Measurements from ENCODE around the gene CHCT1.

CHCT1 gene

DNA sequence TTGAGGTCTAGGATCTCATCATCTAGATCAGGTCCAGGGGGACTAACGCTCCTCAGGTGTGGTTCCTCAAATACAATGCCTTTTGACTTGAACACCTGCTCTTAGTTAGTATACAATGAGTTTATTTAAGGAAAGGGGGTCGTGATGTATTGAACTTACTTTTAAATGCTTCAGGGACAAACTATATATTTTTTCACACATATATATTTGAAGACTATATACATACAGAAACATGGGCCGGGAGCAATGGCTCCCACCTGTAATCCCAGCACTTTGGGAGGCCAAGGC lies 18.8 kb upstream of the CHCT1 start:
- TF ChIP-seq EZH2phosphoT487 (IDR thresholded peaks at IDR 0.05; ENCODE audit: low read depth): no peak
- TF ChIP-seq, protein P1, sequence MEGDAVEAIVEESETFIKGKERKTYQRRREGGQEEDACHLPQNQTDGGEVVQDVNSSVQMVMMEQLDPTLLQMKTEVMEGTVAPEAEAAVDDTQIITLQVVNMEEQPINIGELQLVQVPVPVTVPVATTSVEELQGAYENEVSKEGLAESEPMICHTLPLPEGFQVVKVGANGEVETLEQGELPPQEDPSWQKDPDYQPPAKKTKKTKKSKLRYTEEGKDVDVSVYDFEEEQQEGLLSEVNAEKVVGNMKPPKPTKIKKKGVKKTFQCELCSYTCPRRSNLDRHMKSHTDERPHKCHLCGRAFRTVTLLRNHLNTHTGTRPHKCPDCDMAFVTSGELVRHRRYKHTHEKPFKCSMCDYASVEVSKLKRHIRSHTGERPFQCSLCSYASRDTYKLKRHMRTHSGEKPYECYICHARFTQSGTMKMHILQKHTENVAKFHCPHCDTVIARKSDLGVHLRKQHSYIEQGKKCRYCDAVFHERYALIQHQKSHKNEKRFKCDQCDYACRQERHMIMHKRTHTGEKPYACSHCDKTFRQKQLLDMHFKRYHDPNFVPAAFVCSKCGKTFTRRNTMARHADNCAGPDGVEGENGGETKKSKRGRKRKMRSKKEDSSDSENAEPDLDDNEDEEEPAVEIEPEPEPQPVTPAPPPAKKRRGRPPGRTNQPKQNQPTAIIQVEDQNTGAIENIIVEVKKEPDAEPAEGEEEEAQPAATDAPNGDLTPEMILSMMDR (IDR thresholded peaks at IDR 0.05; ENCODE audit: low read depth, low read length): no peak
- Histone ChIP-seq H3K27ac (ENCODE audit: low read length) (no peak overlapping the region), H3K36me3 (replicated peaks; ENCODE audit: low read depth, low read length) (no peaks in the 10 kb centered on the region), H4K20me1 (ENCODE audit: insufficient read depth, low read length) (no peaks in the 10 kb centered on the region), H3K4me2 (ENCODE audit: low read length) (no peak overlapping the region), H3K27me3 (ENCODE audit: low read depth, low read length) (no peaks in the 10 kb centered on the region), H3K9ac (ENCODE audit: low read length) (no peak overlapping the region), H3K79me2 (ENCODE audit: low read length) (no peaks in the 10 kb centered on the region), H2AFZ (ENCODE audit: low read depth, low read length) (no peak overlapping the region), H3K4me1 (ENCODE audit: low read length) (peaks cover 3% of the 10 kb centered on the region), H3K4me3 (ENCODE audit: low read length) (no peak overlapping the region), H3K9me3 (ENCODE audit: insufficient read depth, low read length) (no peaks in the 10 kb centered on the region)

- Histone ChIP-seq H3K36me3 (replicated peaks; ENCODE audit: low read depth, low read length) (no peaks in the 10 kb centered on the region), H3K79me2 (ENCODE audit: low read length) (no peaks in the 10 kb centered on the region), H3K4me2 (ENCODE audit: low read length) (no peak overlapping the region), H3K4me1 (ENCODE audit: low read length) (no peaks in the 10 kb centered on the region), H3K27me3 (ENCODE audit: low read depth, low read length) (no peaks in the 10 kb centered on the region), H3K9ac (ENCODE audit: low read length) (no peak overlapping the region), H4K20me1 (ENCODE audit: insufficient read depth, low read length) (no peaks in the 10 kb centered on the region), H3K4me3 (ENCODE audit: low read length) (no peak overlapping the region), H2AFZ (ENCODE audit: low read depth, low read length) (no peak overlapping the region), H3K9me3 (ENCODE audit: insufficient read depth, low read length) (no peaks in the 10 kb centered on the region), H3K27ac (ENCODE audit: low read length) (no peak overlapping the region)
- TF ChIP-seq EZH2phosphoT487 (IDR thresholded peaks at IDR 0.05; ENCODE audit: low read depth): no peak
- TF ChIP-seq, protein P1 (IDR thresholded peaks at IDR 0.05; ENCODE audit: low read depth, low read length): no peak
Measured at GRCh38 chr17:60403962-60404361, 18.3 kb upstream of the CHCT1 start.

DNA sequence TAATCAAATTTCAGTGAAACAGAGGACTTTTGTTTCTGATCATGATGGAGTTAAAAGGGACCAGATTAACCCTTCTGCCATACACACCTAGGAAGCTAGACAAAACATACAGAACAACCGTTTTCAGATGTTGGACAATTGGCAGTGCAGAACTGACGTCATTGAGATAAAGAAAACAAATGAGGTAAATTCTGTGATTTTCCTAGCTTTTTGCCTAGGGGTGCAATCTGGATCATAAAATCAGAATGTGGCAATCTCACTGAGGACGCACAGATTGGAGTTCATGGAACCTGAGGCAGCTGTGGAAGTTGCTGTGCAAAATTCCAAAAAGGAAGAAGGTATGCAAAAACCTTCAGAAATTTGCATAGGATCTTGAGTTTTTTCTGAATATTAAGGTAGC lies 15.4 kb upstream of the CHCT1 start:
- no peaks in the 10 kb centered on the region for H4K20me1 ChIP-seq (ENCODE audit: insufficient read depth, low read length)
- TF ChIP-seq EZH2phosphoT487 (IDR thresholded peaks at IDR 0.05; ENCODE audit: low read depth): no peak
- TF ChIP-seq, protein P1 (IDR thresholded peaks at IDR 0.05; ENCODE audit: low read depth, low read length): no peak
- H3K36me3 ChIP-seq (replicated peaks; ENCODE audit: low read depth, low read length): no peaks in the 10 kb centered on the region
- H3K4me3 ChIP-seq (ENCODE audit: low read length): no peak overlapping the region
- H3K4me1 ChIP-seq (ENCODE audit: low read length): no peaks in the 10 kb centered on the region
- no peaks in the 10 kb centered on the region for H3K9me3 ChIP-seq (ENCODE audit: insufficient read depth, low read length)
- H3K27me3 ChIP-seq (ENCODE audit: low read depth, low read length): no peaks in the 10 kb centered on the region
- H2AFZ ChIP-seq (ENCODE audit: low read depth, low read length): no peak overlapping the region
- H3K27ac ChIP-seq (ENCODE audit: low read length): no peak overlapping the region
- H3K9ac ChIP-seq (ENCODE audit: low read length): no peak overlapping the region
- H3K4me2 ChIP-seq (ENCODE audit: low read length): no peak overlapping the region
- H3K79me2 ChIP-seq (ENCODE audit: low read length): no peaks in the 10 kb centered on the region

GRCh38 chr17:60410001-60410400 lies 12.3 kb upstream of the CHCT1 start:
- H3K4me2 ChIP-seq (ENCODE audit: low read length): no peak overlapping the region

More at GRCh38 chr17:60410001-60410400, 12.3 kb upstream of the CHCT1 start:
- Histone ChIP-seq H3K36me3 (replicated peaks; ENCODE audit: low read depth, low read length) (no peaks in the 10 kb centered on the region), H2AFZ (ENCODE audit: low read depth, low read length) (no peak overlapping the region), H3K9me3 (ENCODE audit: insufficient read depth, low read length) (no peaks in the 10 kb centered on the region), H3K79me2 (ENCODE audit: low read length) (no peaks in the 10 kb centered on the region), H4K20me1 (ENCODE audit: insufficient read depth, low read length) (no peaks in the 10 kb centered on the region), H3K27me3 (ENCODE audit: low read depth, low read length) (no peaks in the 10 kb centered on the region), H3K9ac (ENCODE audit: low read length) (no peak overlapping the region), H3K4me1 (ENCODE audit: low read length) (no peaks in the 10 kb centered on the region), H3K4me3 (ENCODE audit: low read length) (no peak overlapping the region), H3K27ac (ENCODE audit: low read length) (no peak overlapping the region)
- TF ChIP-seq, protein P1 (IDR thresholded peaks at IDR 0.05; ENCODE audit: low read depth, low read length): no peak
- no peak for TF ChIP-seq EZH2phosphoT487 (IDR thresholded peaks at IDR 0.05; ENCODE audit: low read depth)
